ENCODE results near the gene EVC. TPM values are rescaled to one million over a fixed set of nuclear protein-coding genes. Genes with fewer than 3 reads are reported as not detected.

Gene EVC
- total and polyA plus RNA-seq, 2 of the 4 experiments (the other 2 are of a cell fraction), result 16.8 to 18.9 TPM

GRCh38 chr4:5824635-5825034 lies 113.6 kb downstream of the EVC start:
- TF ChIP-seq FOS (IDR thresholded peaks at IDR 0.05; ENCODE audit: low read depth, low read length) (no peak), NFE2L2 (IDR thresholded peaks at IDR 0.05; ENCODE audit: low read depth, low read length) (no peak), CHD1 (IDR thresholded peaks at IDR 0.05; ENCODE audit: low read depth, low read length) (no peak), SMC3 (IDR thresholded peaks at IDR 0.05; ENCODE audit: low read depth, low read length) (peak; percentile 20; the same call in 1 of the 2 replicates), RAD21 (IDR thresholded peaks at IDR 0.05; ENCODE audit: low read length) (peak; percentile 44)
- TF ChIP-seq, protein P1, sequence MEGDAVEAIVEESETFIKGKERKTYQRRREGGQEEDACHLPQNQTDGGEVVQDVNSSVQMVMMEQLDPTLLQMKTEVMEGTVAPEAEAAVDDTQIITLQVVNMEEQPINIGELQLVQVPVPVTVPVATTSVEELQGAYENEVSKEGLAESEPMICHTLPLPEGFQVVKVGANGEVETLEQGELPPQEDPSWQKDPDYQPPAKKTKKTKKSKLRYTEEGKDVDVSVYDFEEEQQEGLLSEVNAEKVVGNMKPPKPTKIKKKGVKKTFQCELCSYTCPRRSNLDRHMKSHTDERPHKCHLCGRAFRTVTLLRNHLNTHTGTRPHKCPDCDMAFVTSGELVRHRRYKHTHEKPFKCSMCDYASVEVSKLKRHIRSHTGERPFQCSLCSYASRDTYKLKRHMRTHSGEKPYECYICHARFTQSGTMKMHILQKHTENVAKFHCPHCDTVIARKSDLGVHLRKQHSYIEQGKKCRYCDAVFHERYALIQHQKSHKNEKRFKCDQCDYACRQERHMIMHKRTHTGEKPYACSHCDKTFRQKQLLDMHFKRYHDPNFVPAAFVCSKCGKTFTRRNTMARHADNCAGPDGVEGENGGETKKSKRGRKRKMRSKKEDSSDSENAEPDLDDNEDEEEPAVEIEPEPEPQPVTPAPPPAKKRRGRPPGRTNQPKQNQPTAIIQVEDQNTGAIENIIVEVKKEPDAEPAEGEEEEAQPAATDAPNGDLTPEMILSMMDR (conservative IDR thresholded peaks at IDR 0.05; ENCODE audit: low read depth, low read length), result peak; percentile 46
- TF ChIP-seq, protein P2, sequence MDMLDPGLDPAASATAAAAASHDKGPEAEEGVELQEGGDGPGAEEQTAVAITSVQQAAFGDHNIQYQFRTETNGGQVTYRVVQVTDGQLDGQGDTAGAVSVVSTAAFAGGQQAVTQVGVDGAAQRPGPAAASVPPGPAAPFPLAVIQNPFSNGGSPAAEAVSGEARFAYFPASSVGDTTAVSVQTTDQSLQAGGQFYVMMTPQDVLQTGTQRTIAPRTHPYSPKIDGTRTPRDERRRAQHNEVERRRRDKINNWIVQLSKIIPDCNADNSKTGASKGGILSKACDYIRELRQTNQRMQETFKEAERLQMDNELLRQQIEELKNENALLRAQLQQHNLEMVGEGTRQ (IDR thresholded peaks at IDR 0.05; ENCODE audit: low read depth, low read length), result 0 out of 2 replicates have a peak, but pooled peaks have one; percentile 9
- ATAC-seq (ENCODE audit: low read depth) (peak; percentile 79), DNase-seq (peak; percentile 51)
- Histone ChIP-seq H3K36me3 (ENCODE audit: control insufficient read depth, insufficient read depth, low read length) (peaks cover 56% of the 10 kb centered on the region), H3K23ac (ENCODE audit: low read depth, low read length) (no peak overlapping the region), H2AFZ (replicated peaks; ENCODE audit: low read length, poor library complexity) (no peak overlapping the region), H3K14ac (replicated peaks; ENCODE audit: low read depth, low read length) (no peak overlapping the region), H2BK120ac (ENCODE audit: low read depth, low read length) (no peak overlapping the region), H3K9ac (ENCODE audit: low read depth, low read length) (no peak overlapping the region), H3K18ac (ENCODE audit: low read depth, low read length) (no peak overlapping the region), H3K4me2 (ENCODE audit: low read depth, low read length) (no peak overlapping the region), H3K4me1 (ENCODE audit: control insufficient read depth, insufficient read depth, low read length) (no peaks in the 10 kb centered on the region), H4K91ac (ENCODE audit: insufficient read depth, low read depth, low read length) (no peak overlapping the region), H4K8ac (ENCODE audit: low read depth in 2 of 2, low read length in 2 of 2) (no peak overlapping the region), H2BK5ac (ENCODE audit: low read depth, low read length, poor library complexity, severe bottlenecking) (no peak overlapping the region), H3K79me1 (ENCODE audit: low read depth in 1 of 2, low read length in 2 of 2) (0 out of 4 replicates have a peak, but pooled peaks cover 0 to 11% of the 10 kb centered on the region in 2 experiments), H3K9me1 (ENCODE audit: insufficient read depth, low read length) (peaks cover 13% of the 10 kb centered on the region), H3K27me3 (ENCODE audit: control insufficient read depth, insufficient read depth, low read length) (no peaks in the 10 kb centered on the region), H2AK5ac (ENCODE audit: low read depth, low read length) (no peak overlapping the region), H3K27ac (ENCODE audit: insufficient read depth, low read length) (no peak overlapping the region), H3K56ac (ENCODE audit: extremely low read depth, insufficient read depth, low read length) (no peak overlapping the region), H4K20me1 (ENCODE audit: insufficient read depth, low read length) (peaks cover 18% of the 10 kb centered on the region; the same call in 1 of the 2 replicates), H3K9me3 (ENCODE audit: control insufficient read depth, insufficient read depth, low read length) (no peaks in the 10 kb centered on the region), H2BK20ac (ENCODE audit: low read depth, low read length) (no peak overlapping the region), H2AK9ac (replicated peaks; ENCODE audit: low read depth, low read length, poor library complexity) (no peak overlapping the region), H4K5ac (ENCODE audit: low read depth, low read length) (no peak overlapping the region), H3K4ac (ENCODE audit: low read depth, low read length) (no peak overlapping the region), H2BK15ac (ENCODE audit: low read depth, low read length) (no peak overlapping the region), H3K4me3 (ENCODE audit: insufficient read depth, low read depth, low read length) (no peak overlapping the region)
- dilution Hi-C loops (cut with HindIII; ENCODE audit: low sequenced_read_pairs, unreplicated experiment), result no loop called here
- BruUV-seq (replicated peaks), result no TSS peak
- CTCF ChIA-PET, result no interaction called here
- POLR2A ChIA-PET (ENCODE audit: unreplicated experiment), result no interaction called here
- WGBS, 2 experiments (ENCODE audit: extremely low coverage in 2 of 2, insufficient read length in 1 of 2), result no CpG with 5 or more reads among the region's 6 CpGs
- in situ Hi-C loops (cut with MboI; ENCODE audit: low sequenced_read_pairs), result no loop called here
- intact Hi-C loops (cut with micrococcal nuclease), result loop anchor here (10.0 kb wide), 1 partner anchor 440 kb away; no protein-coding TSS in a partner anchor

All from IMR-90 (cell line).